H1 (cell line): ENCODE data around the gene ADGRF5.

Experiments
- JUN ChIP-seq: IDR thresholded peaks from 2 replicates; pipeline ENCODE4 v1.6.1; 2011; ENCODE audit warnings: low read depth, mild to moderate bottlenecking, improper control_type of control experiment, low read length
- KDM1A ChIP-seq: fragments of 200-600, 300-600 bp; sonication (generic); IDR thresholded peaks from 2 replicates; pipeline ENCODE4 v1.7.1; 2016; ENCODE audit warnings: mild to moderate bottlenecking, low read length, borderline replicate concordance
- MAX ChIP-seq: IDR thresholded peaks from 2 replicates; pipeline ENCODE4 v1.6.1; 2012; ENCODE audit warnings: inconsistent platforms
- RAD21 ChIP-seq, 2 experiments: IDR thresholded peaks in 1 of 2; conservative IDR thresholded peaks in 1 of 2; 2 replicates each; pipeline ENCODE4 v1.6.1; 2011; ENCODE audit warnings: low read depth in 2 of 2, low read length in 2 of 2, improper control_type of control experiment in 1 of 2, inconsistent platforms in 1 of 2, mild to moderate bottlenecking in 1 of 2, moderate library complexity in 1 of 2
- TCF12 ChIP-seq: IDR thresholded peaks from 2 replicates; pipeline ENCODE4 v1.6.1; 2011; ENCODE audit warnings: low read depth, mild to moderate bottlenecking, low read length
- TF ChIP-seq, protein P1 (sequence below), 3 experiments: IDR thresholded peaks; 1 replicate in 2 of 3; 2 replicates in 1 of 3; pipeline versions ENCODE4 v1.5.1 to v1.6.1; 2011; ENCODE audit warnings: low read length in 3 of 3, mild to moderate bottlenecking in 3 of 3, inconsistent platforms in 2 of 3, low read depth in 1 of 3, moderate library complexity in 1 of 3; ENCODE audit not compliant: insufficient read depth in 1 of 3; ENCODE audit errors: control extremely low read depth in 1 of 3

DNA sequence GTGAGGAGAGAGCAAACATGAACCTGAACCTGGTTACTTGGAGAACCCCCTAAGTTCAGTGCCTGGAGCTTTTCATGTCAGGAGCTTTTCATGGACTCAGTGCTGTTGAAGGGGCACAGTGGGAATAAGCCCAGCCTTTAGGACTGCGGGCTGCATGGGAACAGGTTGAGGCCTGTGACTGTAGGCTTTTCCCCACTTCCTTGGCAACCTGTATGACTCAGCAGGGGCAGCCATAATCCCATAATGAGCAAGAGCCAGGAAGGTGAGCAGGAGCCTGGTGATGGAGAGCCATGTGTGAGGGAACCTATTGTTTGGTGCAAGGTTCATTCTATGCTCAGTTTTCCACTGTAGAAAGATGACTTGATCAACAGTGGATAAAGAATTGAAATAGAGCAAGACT, 105.1 kb downstream of the ADGRF5 start:
- TF ChIP-seq JUN (no peak), KDM1A (no peak), TCF12 (no peak), MAX (no peak), RAD21 (IDR thresholded peaks at IDR 0.05 in 1 of 2, conservative IDR thresholded peaks at IDR 0.05 in 1 of 2; ENCODE audit: low read depth in 2 of 2, low read length in 2 of 2) (no peak)
- TF ChIP-seq, protein P1, sequence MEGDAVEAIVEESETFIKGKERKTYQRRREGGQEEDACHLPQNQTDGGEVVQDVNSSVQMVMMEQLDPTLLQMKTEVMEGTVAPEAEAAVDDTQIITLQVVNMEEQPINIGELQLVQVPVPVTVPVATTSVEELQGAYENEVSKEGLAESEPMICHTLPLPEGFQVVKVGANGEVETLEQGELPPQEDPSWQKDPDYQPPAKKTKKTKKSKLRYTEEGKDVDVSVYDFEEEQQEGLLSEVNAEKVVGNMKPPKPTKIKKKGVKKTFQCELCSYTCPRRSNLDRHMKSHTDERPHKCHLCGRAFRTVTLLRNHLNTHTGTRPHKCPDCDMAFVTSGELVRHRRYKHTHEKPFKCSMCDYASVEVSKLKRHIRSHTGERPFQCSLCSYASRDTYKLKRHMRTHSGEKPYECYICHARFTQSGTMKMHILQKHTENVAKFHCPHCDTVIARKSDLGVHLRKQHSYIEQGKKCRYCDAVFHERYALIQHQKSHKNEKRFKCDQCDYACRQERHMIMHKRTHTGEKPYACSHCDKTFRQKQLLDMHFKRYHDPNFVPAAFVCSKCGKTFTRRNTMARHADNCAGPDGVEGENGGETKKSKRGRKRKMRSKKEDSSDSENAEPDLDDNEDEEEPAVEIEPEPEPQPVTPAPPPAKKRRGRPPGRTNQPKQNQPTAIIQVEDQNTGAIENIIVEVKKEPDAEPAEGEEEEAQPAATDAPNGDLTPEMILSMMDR (IDR thresholded peaks at IDR 0.05; ENCODE audit: control extremely low read depth in 1 of 3, insufficient read depth in 1 of 3, low read depth in 1 of 3, low read length in 3 of 3) = no peak
